IMR-90 (cell line): Measurements from ENCODE around the gene HNF1B. TPM values are rescaled to one million over a fixed set of nuclear protein-coding genes. Genes with fewer than 3 reads are reported as not detected.

ENCODE experiments used
- ATAC-seq: fragments of 200-7000 bp; cut with Tn5 transposase; 2 replicates; pipeline ENCODE4 v1.9.1; 2020; ENCODE audit warnings: low read depth, mild to moderate bottlenecking, moderate library complexity
- BruUV-seq: library from RNA; stranded (reverse); fragments of 400-500 nt; replicated peaks from 2 replicates; lab custom pipeline; 2021; lab: Mats Ljungman, UMichigan
- CTCF ChIA-PET: fragments of 300-600 bp; formaldehyde crosslinking; extraction: SDS; loops from one replicate; lab custom pipeline; 2021; ENCODE audit warnings: antibody characterized with exemption; lab: Yijun Ruan, JAX
- POLR2A ChIA-PET: fragments of 300-600 bp; sonication (Branson Sonifier 250); formaldehyde crosslinking; loops from one replicate; lab custom pipeline; 2022; ENCODE audit warnings: antibody characterized with exemption; ENCODE audit not compliant: unreplicated experiment; lab: Charles Lee
- DNase-seq: peaks from one replicate; pipeline ENCODE4 v3.0.0; 2013
- H2AFZ ChIP-seq: replicated peaks from 2 replicates; pipeline ENCODE3; 2013; ENCODE audit warnings: low read length, mild to moderate bottlenecking; ENCODE audit not compliant: poor library complexity
- H2AK5ac ChIP-seq: 2 replicates; pipeline ENCODE4 v1.6.1; 2013; ENCODE audit warnings: low read depth, low read length, inconsistent platforms
- H2AK9ac ChIP-seq: replicated peaks from 2 replicates; pipeline ENCODE3; 2013; ENCODE audit warnings: mild to moderate bottlenecking, low read depth, low read length, moderate library complexity; ENCODE audit not compliant: poor library complexity
- H2BK120ac ChIP-seq: 2 replicates; pipeline ENCODE4 v1.6.1; 2013; ENCODE audit warnings: low read depth, low read length, inconsistent platforms
- H2BK15ac ChIP-seq: 3 replicates; pipeline ENCODE4 v1.6.1; 2013; ENCODE audit warnings: low read depth, low read length, inconsistent platforms
- H2BK20ac ChIP-seq: 2 replicates; pipeline ENCODE4 v1.6.1; 2013; ENCODE audit warnings: low read depth, mild to moderate bottlenecking, inconsistent platforms, low read length, moderate library complexity
- H2BK5ac ChIP-seq: 2 replicates; pipeline ENCODE4 v1.6.1; 2013; ENCODE audit warnings: mild to moderate bottlenecking, low read depth, low read length, inconsistent platforms; ENCODE audit not compliant: poor library complexity, severe bottlenecking
- H3K14ac ChIP-seq: replicated peaks from 2 replicates; pipeline ENCODE4 v1.6.1; 2013; ENCODE audit warnings: low read depth, low read length, inconsistent platforms
- H3K18ac ChIP-seq: 2 replicates; pipeline ENCODE4 v1.6.1; 2013; ENCODE audit warnings: low read depth, low read length, control low read depth
- H3K23ac ChIP-seq: 2 replicates; pipeline ENCODE4 v1.6.1; 2013; ENCODE audit warnings: low read depth, low read length, inconsistent platforms
- H3K27ac ChIP-seq: 2 replicates; pipeline ENCODE4 v1.5.1; 2013; ENCODE audit warnings: mild to moderate bottlenecking, control low read depth, low read length; ENCODE audit not compliant: insufficient read depth
- H3K27me3 ChIP-seq: 2 replicates; pipeline ENCODE4 v1.6.1; 2013; ENCODE audit warnings: low read length; ENCODE audit not compliant: control insufficient read depth, insufficient read depth
- H3K36me3 ChIP-seq: 2 replicates; pipeline ENCODE4 v1.6.1; 2013; ENCODE audit warnings: low read length, mixed read lengths; ENCODE audit not compliant: control insufficient read depth, insufficient read depth
- H3K4ac ChIP-seq: 2 replicates; pipeline ENCODE4 v1.6.1; 2013; ENCODE audit warnings: low read depth, low read length, inconsistent platforms
- H3K4me1 ChIP-seq: 2 replicates; pipeline ENCODE4 v1.6.1; 2013; ENCODE audit warnings: low read length, mixed read lengths; ENCODE audit not compliant: control insufficient read depth, insufficient read depth
- H3K4me2 ChIP-seq: 2 replicates; pipeline ENCODE4 v1.6.1; 2013; ENCODE audit warnings: low read depth, mild to moderate bottlenecking, control low read depth, low read length, moderate library complexity
- H3K4me3 ChIP-seq: 2 replicates; pipeline ENCODE4 v1.5.1; 2013; ENCODE audit warnings: low read depth, mild to moderate bottlenecking, control low read depth, low read length, moderate library complexity; ENCODE audit not compliant: insufficient read depth
- H3K56ac ChIP-seq: 2 replicates; pipeline ENCODE4 v1.6.1; 2013; ENCODE audit warnings: low read length, inconsistent platforms; ENCODE audit not compliant: insufficient read depth; ENCODE audit errors: extremely low read depth
- H3K79me1 ChIP-seq, 2 experiments: 2 replicates each; pipeline ENCODE4 v1.6.1; 2013; ENCODE audit warnings: low read length in 2 of 2, inconsistent platforms in 1 of 2, low read depth in 1 of 2
- H3K9ac ChIP-seq: 2 replicates; pipeline ENCODE4 v1.6.1; 2013; ENCODE audit warnings: low read depth, low read length, control low read depth
- H3K9me1 ChIP-seq: 2 replicates; pipeline ENCODE4 v1.6.1; 2013; ENCODE audit warnings: low read length, inconsistent platforms; ENCODE audit not compliant: insufficient read depth
- H3K9me3 ChIP-seq: 2 replicates; pipeline ENCODE4 v1.6.1; 2013; ENCODE audit warnings: low read length; ENCODE audit not compliant: control insufficient read depth, insufficient read depth
- H4K20me1 ChIP-seq: 2 replicates; pipeline ENCODE4 v1.6.1; 2013; ENCODE audit warnings: low read length, inconsistent platforms; ENCODE audit not compliant: insufficient read depth
- H4K5ac ChIP-seq: 2 replicates; pipeline ENCODE4 v1.6.1; 2013; ENCODE audit warnings: mild to moderate bottlenecking, low read depth, low read length, control low read depth
- H4K8ac ChIP-seq, 2 experiments: 2 replicates each; pipeline ENCODE4 v1.6.1; 2013; ENCODE audit warnings: low read depth in 2 of 2, low read length in 2 of 2, control low read depth in 1 of 2, inconsistent platforms in 1 of 2
- H4K91ac ChIP-seq: 2 replicates; pipeline ENCODE4 v1.6.1; 2013; ENCODE audit warnings: low read depth, low read length, inconsistent platforms; ENCODE audit not compliant: insufficient read depth
- BHLHE40 ChIP-seq: fragments of 150-350 bp; IDR thresholded peaks from 2 replicates; pipeline ENCODE4 v1.6.1; 2016; ENCODE audit warnings: mild to moderate bottlenecking, low read depth, low read length
- CEBPB ChIP-seq: IDR thresholded peaks from 2 replicates; pipeline ENCODE4 v1.6.1; 2012; ENCODE audit warnings: low read depth, low read length, improper control_type of control experiment
- CHD1 ChIP-seq: IDR thresholded peaks from 2 replicates; pipeline ENCODE4 v1.6.1; 2012; ENCODE audit warnings: low read depth, low read length, improper control_type of control experiment
- FOS ChIP-seq: fragments of 150-350 bp; IDR thresholded peaks from 2 replicates; pipeline ENCODE4 v1.6.1; 2016; ENCODE audit warnings: low read depth, low read length
- MAFK ChIP-seq: IDR thresholded peaks from 2 replicates; pipeline ENCODE4 v1.6.1; 2012; ENCODE audit warnings: low read depth, low read length, improper control_type of control experiment
- MAZ ChIP-seq: IDR thresholded peaks from 2 replicates; pipeline ENCODE4 v1.6.1; 2012; ENCODE audit warnings: low read depth, mild to moderate bottlenecking, low read length, improper control_type of control experiment, moderate library complexity, borderline replicate concordance
- MXI1 ChIP-seq: IDR thresholded peaks from 2 replicates; pipeline ENCODE4 v1.6.1; 2012; ENCODE audit warnings: low read depth, mild to moderate bottlenecking, low read length, moderate library complexity, borderline replicate concordance
- NFE2L2 ChIP-seq: fragments of 150-350 bp; IDR thresholded peaks from 2 replicates; pipeline ENCODE4 v1.6.1; 2016; ENCODE audit warnings: low read depth, mild to moderate bottlenecking, low read length
- POLR2A ChIP-seq: IDR thresholded peaks from 2 replicates; pipeline ENCODE4 v1.6.1; 2012; ENCODE audit warnings: mild to moderate bottlenecking, low read depth, low read length
- RAD21 ChIP-seq: IDR thresholded peaks from 2 replicates; pipeline ENCODE4 v1.6.1; 2012; ENCODE audit warnings: low read length, improper control_type of control experiment
- RCOR1 ChIP-seq: IDR thresholded peaks from 2 replicates; pipeline ENCODE4 v1.6.1; 2012; ENCODE audit warnings: mild to moderate bottlenecking, low read length, improper control_type of control experiment; ENCODE audit not compliant: insufficient replicate concordance
- RFX5 ChIP-seq: IDR thresholded peaks from 2 replicates; pipeline ENCODE4 v1.8.0; 2012; ENCODE audit warnings: low read depth, mild to moderate bottlenecking, low read length, moderate library complexity
- SMC3 ChIP-seq: fragments of 150-350 bp; IDR thresholded peaks from 2 replicates; pipeline ENCODE4 v1.6.1; 2016; ENCODE audit warnings: low read depth, mild to moderate bottlenecking, antibody characterized with exemption, low read length, moderate library complexity
- dilution Hi-C: fragments of 300-500 bp; cut with HindIII; formaldehyde crosslinking; loops from one replicate; pipeline ENCODE4 v1.14.3; 2018; ENCODE audit warnings: low sequenced_read_pairs; ENCODE audit not compliant: unreplicated experiment
- in situ Hi-C: fragments of 300-500 bp; cut with MboI; formaldehyde crosslinking; loops from 3 replicates; pipeline ENCODE4 v1.14.3; 2019; ENCODE audit warnings: low sequenced_read_pairs, inconsistent platforms, mixed read lengths
- intact Hi-C: fragments of 100-400 bp; cut with micrococcal nuclease; formaldehyde crosslinking; loops from 2 replicates; pipeline ENCODE4 v1.10.0; 2022
- polyA plus RNA-seq, 3 experiments: library from polyadenylated mRNA; depleted of rRNA; stranded (reverse); fragments of >200 nt; gene quantifications; 2 replicates each; pipeline ENCODE4 v1.2.3, GENCODE V29; 2012; ENCODE audit warnings: low replicate concordance in 1 of 3
- total RNA-seq: library from RNA; depleted of rRNA; stranded (reverse); fragments of >200 nt; gene quantifications from 2 replicates; pipeline ENCODE4 v1.2.3, GENCODE V29; 2012
- TF ChIP-seq, protein P1 (sequence below): fragments of 150-350 bp; IDR thresholded peaks from 2 replicates; pipeline ENCODE4 v1.6.1; 2016; ENCODE audit warnings: low read depth, mild to moderate bottlenecking, low read length, moderate library complexity, borderline replicate concordance
- TF ChIP-seq, protein P2 (sequence below): conservative IDR thresholded peaks from 2 replicates; pipeline ENCODE4 v1.5.1; 2012; ENCODE audit warnings: mild to moderate bottlenecking, low read depth, low read length, improper control_type of control experiment
- TF ChIP-seq, protein P3 (sequence below): fragments of 150-350 bp; IDR thresholded peaks from 2 replicates; pipeline ENCODE4 v1.6.1; 2017; ENCODE audit warnings: mild to moderate bottlenecking, antibody characterized with exemption, low read length, low read depth

HNF1B gene
- total and polyA plus RNA-seq, 2 of the 4 experiments (the other 2 are of a cell fraction): not detected

DNA sequence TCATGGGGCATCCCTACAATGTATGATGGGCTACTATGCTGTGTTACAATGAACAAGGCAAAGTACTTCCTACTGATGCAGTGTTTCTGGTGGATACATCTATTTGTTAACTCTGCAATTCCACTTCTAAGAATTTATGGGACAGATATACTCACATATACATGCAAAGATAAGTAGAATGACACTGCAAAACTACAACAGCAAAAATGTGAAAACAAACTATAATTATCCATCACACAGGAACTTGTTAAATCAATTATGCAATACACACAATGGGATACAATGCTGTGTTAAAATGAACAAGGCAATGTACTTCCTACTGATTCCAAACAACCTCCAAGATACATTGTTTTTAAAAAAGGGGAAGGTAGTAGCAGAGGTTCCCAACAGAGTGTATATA lies 104.8 kb downstream of the HNF1B start:
- CTCF ChIA-PET: no interaction called here
- Histone ChIP-seq H2BK20ac (no peak overlapping the region), H3K4me3 (no peak overlapping the region), H3K14ac (no peak overlapping the region), H3K27me3 (no peaks in the 10 kb centered on the region), H3K27ac (no peak overlapping the region), H3K36me3 (peaks cover 9% of the 10 kb centered on the region), H4K91ac (no peak overlapping the region), H2AFZ (no peak overlapping the region), H2AK5ac (no peak overlapping the region), H2AK9ac (no peak overlapping the region), H3K9me3 (no peaks in the 10 kb centered on the region), H3K79me1 (peaks cover 11 to 59% of the 10 kb centered on the region in 2 experiments; a peak in 3 of 4 replicates), H3K9me1 (no peaks in the 10 kb centered on the region; the same call in 1 of the 2 replicates), H3K4me1 (peaks cover 1% of the 10 kb centered on the region; the same call in 1 of the 2 replicates), H3K4me2 (peak overlapping the region; percentile 20; the same call in 1 of the 2 replicates), H4K8ac (no peak overlapping the region), H3K56ac (no peak overlapping the region), H3K23ac (no peak overlapping the region), H3K9ac (no peak overlapping the region), H2BK5ac (no peak overlapping the region), H2BK15ac (no peak overlapping the region), H4K20me1 (peaks cover 4% of the 10 kb centered on the region; the same call in 1 of the 2 replicates), H3K18ac (no peak overlapping the region), H2BK120ac (no peak overlapping the region), H4K5ac (no peak overlapping the region), H3K4ac (no peak overlapping the region)
- dilution Hi-C loops: no loop called here
- no TSS peak for BruUV-seq
- TF ChIP-seq RFX5 (no peak), CEBPB (no peak), BHLHE40 (no peak), RAD21 (no peak), MAFK (no peak), RCOR1 (no peak), MAZ (no peak), SMC3 (no peak), CHD1 (no peak), NFE2L2 (no peak), MXI1 (no peak), POLR2A (no peak), FOS (no peak)
- TF ChIP-seq, protein P1, sequence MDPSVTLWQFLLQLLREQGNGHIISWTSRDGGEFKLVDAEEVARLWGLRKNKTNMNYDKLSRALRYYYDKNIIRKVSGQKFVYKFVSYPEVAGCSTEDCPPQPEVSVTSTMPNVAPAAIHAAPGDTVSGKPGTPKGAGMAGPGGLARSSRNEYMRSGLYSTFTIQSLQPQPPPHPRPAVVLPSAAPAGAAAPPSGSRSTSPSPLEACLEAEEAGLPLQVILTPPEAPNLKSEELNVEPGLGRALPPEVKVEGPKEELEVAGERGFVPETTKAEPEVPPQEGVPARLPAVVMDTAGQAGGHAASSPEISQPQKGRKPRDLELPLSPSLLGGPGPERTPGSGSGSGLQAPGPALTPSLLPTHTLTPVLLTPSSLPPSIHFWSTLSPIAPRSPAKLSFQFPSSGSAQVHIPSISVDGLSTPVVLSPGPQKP: no peak
- TF ChIP-seq, protein P2, sequence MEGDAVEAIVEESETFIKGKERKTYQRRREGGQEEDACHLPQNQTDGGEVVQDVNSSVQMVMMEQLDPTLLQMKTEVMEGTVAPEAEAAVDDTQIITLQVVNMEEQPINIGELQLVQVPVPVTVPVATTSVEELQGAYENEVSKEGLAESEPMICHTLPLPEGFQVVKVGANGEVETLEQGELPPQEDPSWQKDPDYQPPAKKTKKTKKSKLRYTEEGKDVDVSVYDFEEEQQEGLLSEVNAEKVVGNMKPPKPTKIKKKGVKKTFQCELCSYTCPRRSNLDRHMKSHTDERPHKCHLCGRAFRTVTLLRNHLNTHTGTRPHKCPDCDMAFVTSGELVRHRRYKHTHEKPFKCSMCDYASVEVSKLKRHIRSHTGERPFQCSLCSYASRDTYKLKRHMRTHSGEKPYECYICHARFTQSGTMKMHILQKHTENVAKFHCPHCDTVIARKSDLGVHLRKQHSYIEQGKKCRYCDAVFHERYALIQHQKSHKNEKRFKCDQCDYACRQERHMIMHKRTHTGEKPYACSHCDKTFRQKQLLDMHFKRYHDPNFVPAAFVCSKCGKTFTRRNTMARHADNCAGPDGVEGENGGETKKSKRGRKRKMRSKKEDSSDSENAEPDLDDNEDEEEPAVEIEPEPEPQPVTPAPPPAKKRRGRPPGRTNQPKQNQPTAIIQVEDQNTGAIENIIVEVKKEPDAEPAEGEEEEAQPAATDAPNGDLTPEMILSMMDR: no peak
- TF ChIP-seq, protein P3, sequence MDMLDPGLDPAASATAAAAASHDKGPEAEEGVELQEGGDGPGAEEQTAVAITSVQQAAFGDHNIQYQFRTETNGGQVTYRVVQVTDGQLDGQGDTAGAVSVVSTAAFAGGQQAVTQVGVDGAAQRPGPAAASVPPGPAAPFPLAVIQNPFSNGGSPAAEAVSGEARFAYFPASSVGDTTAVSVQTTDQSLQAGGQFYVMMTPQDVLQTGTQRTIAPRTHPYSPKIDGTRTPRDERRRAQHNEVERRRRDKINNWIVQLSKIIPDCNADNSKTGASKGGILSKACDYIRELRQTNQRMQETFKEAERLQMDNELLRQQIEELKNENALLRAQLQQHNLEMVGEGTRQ: no peak
- no peak for ATAC-seq
- POLR2A ChIA-PET: no interaction called here
- in situ Hi-C loops: loop anchor here (25.0 kb wide), 1 partner anchor 647 kb away; the partner anchor contains the start of gene MRPL45
- intact Hi-C loops: no loop called here
- DNase-seq: no peak
